GM12864 (cell line): ENCODE data around the gene TENT5A.
A peak's percentile ranks its signal among the peaks of the same experiment; 100 is the strongest.

Experiments used
- DNase-seq: peaks from one replicate; pipeline ENCODE4 v3.0.0-alpha.2; 2011; ENCODE audit warnings: low read depth
- H3K4me3 ChIP-seq: 2 replicates; pipeline ENCODE4 v1.5.1; 2011; ENCODE audit warnings: mild to moderate bottlenecking, low read depth, low read length, control low read depth
- TF ChIP-seq, protein P1 (sequence below): IDR thresholded peaks from 2 replicates; pipeline ENCODE4 v1.5.1; 2011; ENCODE audit warnings: low read depth, mild to moderate bottlenecking, moderate library complexity, low read length, control low read depth, inconsistent platforms; ENCODE audit errors: missing control alignments

TENT5A gene

DNA sequence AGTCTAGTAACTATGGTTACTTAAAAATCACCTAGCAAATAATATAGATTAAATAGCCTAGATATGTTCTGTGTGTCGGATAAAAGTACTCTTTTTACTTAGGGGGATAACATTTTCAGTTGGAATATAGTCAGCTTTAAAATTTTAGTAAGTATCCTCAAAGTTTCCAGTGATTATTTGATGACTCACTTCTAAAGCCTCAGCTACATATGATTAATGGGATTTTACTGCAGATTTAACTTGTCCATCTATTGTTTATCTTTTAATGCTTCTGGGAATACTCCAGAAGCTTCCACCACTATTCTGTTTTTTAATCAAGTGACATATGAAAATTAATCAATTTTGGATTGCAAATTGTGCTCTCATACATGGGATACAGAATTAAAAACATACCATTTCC lies 8.7 kb upstream of the TENT5A start:
- H3K4me3 ChIP-seq = no peak overlapping the region
- TF ChIP-seq, protein P1, sequence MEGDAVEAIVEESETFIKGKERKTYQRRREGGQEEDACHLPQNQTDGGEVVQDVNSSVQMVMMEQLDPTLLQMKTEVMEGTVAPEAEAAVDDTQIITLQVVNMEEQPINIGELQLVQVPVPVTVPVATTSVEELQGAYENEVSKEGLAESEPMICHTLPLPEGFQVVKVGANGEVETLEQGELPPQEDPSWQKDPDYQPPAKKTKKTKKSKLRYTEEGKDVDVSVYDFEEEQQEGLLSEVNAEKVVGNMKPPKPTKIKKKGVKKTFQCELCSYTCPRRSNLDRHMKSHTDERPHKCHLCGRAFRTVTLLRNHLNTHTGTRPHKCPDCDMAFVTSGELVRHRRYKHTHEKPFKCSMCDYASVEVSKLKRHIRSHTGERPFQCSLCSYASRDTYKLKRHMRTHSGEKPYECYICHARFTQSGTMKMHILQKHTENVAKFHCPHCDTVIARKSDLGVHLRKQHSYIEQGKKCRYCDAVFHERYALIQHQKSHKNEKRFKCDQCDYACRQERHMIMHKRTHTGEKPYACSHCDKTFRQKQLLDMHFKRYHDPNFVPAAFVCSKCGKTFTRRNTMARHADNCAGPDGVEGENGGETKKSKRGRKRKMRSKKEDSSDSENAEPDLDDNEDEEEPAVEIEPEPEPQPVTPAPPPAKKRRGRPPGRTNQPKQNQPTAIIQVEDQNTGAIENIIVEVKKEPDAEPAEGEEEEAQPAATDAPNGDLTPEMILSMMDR = no peak
- no peak for DNase-seq

DNA sequence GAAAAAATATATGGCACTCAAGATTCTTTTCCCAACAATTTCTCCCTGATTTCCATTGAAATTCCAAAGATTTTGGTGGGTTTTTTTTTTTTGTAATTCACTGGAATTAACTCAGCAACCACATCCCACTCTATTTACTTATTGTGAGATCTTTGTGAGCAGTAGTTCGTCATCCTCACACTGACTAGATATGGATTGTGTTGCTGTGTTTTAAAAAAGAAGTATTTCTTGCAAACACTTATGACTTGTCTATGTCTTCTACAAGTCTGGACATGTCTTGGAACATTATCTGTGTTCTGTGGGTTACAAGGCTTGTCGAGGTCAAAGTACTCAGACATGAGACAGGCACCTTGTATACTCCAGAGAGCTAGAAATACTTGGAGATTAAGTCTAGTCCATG lies 7.3 kb upstream of the TENT5A start:
- no peak for DNase-seq
- no peak overlapping the region for H3K4me3 ChIP-seq
- TF ChIP-seq, protein P1 = no peak

DNA sequence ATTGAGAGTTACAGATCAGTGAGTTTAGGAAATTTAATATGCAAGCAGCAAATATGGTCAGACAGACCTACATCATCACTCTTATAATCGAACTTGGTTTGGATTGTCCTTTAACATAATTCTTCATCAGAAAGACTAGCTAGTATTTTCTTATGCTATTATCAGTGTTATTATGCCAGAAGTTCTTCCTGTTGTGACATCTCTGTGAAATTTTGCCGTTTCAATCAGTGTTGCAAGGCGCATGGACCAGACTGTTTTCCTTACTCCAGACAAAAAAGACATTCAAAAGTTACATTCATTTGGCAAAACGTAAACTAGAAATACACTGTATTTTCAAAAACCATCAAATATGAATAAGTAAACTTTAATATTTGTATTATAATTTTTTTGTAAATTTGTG lies 5.7 kb upstream of the TENT5A start:
- no peak for DNase-seq
- TF ChIP-seq, protein P1 = no peak
- H3K4me3 ChIP-seq = no peak overlapping the region

DNA sequence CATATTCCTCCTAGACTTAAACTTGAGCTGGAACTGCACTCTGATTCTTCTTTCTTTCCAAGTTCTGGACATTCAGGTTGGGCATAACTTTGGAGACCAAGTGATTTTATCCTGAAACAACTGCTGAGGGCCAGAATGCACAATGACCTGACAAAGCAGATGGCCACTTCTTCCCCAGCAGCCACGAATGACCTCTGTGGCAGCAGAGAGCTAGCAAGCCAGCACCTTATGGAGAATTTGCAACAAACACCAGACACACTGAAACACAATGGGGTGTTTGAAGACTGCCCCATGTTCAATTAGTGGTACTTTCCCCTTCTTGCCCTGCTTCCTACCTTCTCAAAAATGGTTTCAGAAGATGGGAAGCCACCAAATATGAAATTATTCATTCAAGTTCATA lies 4.2 kb upstream of the TENT5A start:
- DNase-seq = no peak
- TF ChIP-seq, protein P1 = no peak
- H3K4me3 ChIP-seq = no peak overlapping the region

DNA sequence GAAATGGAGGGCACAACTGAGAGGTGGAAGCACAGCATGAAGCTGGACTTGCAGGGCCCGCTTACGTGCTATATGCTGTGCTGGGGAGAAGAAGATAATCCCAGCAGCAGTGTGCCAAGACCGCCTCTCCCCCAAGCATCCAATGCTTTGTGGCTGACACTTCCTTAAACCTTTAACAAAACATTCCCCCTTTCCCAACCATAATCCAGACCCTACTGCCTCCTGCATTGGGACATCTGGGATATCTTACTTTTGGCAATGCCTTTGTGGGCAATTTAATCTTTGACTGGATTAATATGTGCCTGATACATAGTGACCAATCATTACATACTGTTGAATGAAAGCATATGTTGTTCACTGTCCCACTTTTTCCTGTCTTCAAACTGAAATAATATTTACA lies 3.1 kb upstream of the TENT5A start:
- DNase-seq = no peak
- TF ChIP-seq, protein P1 = no peak
- no peak overlapping the region for H3K4me3 ChIP-seq

DNA sequence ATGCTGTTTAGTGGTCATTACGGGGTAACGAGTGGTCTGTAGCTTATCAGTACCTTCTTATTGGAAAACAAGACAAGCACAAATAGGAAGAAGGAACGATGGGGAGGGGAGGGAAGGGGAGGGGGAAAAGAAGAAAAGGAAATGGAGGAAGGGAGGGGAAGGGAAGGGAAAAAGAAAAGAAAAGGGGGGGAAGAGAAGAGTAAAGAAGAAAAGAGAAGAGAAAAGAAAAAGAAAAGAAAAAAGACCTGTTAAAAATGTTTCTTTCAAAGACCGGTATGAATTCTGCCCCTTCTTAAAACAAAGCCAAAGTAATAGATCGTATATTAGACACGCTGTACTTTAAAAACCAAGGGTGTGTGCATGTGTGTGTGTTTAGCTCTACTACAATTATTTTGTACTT lies 2.4 kb upstream of the TENT5A start:
- TF ChIP-seq, protein P1 = no peak
- no peak overlapping the region for H3K4me3 ChIP-seq
- DNase-seq = no peak

DNA sequence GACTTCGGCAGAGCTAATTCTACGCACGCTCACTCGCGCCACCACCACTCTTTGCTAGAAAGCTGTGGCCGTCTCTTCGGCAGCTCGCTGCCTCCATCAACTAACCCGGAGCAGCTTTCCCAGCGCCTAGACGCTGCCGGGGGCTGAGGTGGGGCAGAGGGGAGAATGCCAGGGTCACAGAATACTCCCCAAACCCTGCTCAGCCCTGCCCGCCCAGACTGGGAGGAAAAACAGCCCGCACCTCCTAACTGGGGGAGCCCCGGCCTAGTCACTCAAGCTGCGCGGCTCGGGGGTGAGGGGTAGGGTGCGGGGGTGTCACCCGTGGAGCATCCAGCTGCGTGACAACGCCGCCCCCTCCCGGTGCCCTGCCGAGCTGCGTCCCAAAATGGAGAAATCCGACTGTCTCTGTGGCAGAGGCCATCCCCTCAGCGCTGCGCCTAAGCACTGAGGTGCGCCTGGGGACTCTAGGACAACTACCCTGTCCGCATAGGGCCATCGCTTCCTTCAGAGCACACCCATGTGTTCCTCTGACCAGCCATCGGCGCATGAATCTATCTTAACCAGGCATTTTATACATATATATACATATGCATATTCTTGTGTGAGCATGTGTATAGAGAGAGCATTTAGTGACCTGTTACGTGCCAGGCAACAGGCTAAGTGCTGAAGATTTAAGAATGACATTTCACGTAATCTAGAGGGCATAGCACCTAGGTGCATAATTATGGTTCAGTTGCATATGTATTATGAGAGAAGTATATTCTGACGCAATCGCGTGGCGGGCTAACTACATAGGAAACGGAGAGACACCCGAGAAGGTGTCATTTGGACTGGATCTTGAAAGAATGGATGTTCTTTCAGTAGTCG lies 1.5 kb upstream of the TENT5A start:
- DNase-seq = no peak
- peak overlapping the region; percentile 61 for H3K4me3 ChIP-seq

More for the DNA sequence above, 1.5 kb upstream of the TENT5A start:
- TF ChIP-seq, protein P1 = peak; percentile 56
